Measurements from ENCODE around the gene SLC22A13.

SLC22A13 gene

DNA sequence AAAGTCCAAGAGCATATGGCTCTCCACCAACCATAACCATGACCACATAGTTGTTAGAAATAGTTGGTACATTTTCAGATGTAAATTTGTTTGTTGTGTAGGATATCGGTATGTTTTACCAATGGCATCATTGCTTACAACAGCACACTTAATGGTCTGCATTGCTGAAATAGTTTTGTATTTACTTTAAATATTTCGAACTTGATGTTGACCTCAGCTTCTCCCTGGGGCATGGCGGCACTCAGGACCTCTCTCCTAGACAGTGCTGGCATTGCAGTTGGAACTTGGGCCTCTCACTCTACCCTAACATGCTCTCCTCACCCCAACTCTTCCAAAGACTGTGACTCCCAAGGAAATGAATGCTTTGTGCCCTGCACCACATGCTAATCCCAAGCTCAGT lies 5.0 kb downstream of the SLC22A13 start:
- no peak for DNase-seq (ENCODE audit: low read depth)
- TF ChIP-seq, protein P1, sequence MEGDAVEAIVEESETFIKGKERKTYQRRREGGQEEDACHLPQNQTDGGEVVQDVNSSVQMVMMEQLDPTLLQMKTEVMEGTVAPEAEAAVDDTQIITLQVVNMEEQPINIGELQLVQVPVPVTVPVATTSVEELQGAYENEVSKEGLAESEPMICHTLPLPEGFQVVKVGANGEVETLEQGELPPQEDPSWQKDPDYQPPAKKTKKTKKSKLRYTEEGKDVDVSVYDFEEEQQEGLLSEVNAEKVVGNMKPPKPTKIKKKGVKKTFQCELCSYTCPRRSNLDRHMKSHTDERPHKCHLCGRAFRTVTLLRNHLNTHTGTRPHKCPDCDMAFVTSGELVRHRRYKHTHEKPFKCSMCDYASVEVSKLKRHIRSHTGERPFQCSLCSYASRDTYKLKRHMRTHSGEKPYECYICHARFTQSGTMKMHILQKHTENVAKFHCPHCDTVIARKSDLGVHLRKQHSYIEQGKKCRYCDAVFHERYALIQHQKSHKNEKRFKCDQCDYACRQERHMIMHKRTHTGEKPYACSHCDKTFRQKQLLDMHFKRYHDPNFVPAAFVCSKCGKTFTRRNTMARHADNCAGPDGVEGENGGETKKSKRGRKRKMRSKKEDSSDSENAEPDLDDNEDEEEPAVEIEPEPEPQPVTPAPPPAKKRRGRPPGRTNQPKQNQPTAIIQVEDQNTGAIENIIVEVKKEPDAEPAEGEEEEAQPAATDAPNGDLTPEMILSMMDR (IDR thresholded peaks at IDR 0.05; ENCODE audit: control insufficient read depth, extremely low read depth, insufficient read depth), result no peak
- H3K4me3 ChIP-seq (ENCODE audit: low read depth, low read length), result no peak overlapping the region

DNA sequence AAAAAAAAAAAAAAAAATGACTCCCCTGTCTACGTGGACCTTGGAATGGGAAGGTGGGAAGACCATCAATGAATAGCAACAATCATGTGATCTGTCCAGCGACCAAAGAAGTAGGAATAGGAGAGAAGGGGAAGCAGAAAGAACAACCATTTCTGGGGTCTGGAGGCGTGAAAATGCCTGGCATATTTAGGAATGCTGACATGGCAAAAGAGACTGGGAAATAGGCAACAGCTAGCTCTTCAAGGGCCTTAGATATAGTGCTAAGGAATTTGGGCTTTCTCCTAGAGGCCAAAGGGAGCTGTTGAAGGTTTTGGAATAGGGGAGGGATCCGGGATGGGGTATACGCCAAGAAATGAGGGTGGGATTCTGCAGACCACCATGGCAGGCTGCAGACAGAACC lies 5.9 kb downstream of the SLC22A13 start:
- DNase-seq (ENCODE audit: low read depth), result no peak
- TF ChIP-seq, protein P1 (IDR thresholded peaks at IDR 0.05; ENCODE audit: control insufficient read depth, extremely low read depth, insufficient read depth), result no peak
- no peak overlapping the region for H3K4me3 ChIP-seq (ENCODE audit: low read depth, low read length)

DNA sequence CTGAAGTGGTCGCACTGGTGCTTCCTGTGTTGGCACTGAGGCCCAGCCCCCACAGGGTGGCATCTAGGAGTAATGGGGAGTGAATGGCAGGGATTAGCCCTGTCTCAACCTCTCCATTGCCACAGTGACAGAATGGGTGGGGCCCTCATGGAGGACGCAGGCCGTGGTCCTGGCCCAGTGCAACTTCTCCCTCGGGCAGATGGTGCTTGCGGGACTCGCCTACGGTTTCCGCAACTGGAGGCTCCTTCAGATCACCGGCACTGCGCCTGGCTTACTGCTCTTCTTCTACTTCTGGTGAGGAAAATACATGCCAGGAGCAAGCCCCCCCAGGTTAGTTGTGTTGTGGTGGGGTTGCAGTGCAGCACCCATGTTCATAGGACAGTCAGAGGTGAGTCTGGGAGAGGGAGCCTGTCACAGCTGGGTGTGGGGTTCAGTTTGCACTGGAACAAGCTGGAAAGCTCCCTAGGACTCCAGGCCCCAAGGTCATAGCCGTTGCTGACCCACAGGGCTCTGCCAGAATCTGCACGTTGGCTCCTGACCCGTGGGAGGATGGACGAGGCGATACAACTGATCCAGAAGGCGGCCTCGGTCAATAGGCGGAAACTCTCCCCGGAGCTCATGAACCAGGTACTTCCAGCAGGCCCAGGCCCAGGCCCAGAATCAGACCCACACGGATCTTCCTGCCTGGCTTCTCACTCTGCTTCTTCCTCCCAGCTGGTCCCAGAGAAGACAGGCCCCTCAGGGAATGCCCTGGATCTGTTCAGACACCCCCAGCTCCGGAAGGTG lies 9.4 kb downstream of the SLC22A13 start:
- DNase-seq (ENCODE audit: low read depth), result no peak
- H3K4me3 ChIP-seq (ENCODE audit: low read depth, low read length), result no peak overlapping the region
- TF ChIP-seq, protein P1 (IDR thresholded peaks at IDR 0.05; ENCODE audit: control insufficient read depth, extremely low read depth, insufficient read depth), result no peak

DNA sequence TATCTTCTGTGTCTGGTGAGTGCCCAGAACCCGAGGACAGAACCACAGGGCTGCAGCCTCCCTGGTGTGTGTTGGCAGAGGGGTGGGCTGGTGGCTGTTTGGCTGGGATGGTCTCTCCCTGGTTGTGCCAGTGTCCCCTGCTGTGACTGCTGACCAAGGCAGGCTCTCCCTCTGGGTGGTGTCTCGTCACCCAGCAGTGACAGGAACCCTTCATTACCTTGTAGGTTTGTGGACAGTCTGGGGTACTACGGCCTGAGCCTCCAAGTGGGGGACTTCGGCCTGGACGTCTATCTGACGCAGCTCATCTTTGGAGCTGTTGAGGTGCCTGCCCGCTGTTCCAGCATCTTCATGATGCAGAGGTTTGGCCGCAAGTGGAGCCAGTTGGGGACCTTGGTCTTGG lies 10.0 kb downstream of the SLC22A13 start:
- TF ChIP-seq, protein P1 (IDR thresholded peaks at IDR 0.05; ENCODE audit: control insufficient read depth, extremely low read depth, insufficient read depth), result no peak
- H3K4me3 ChIP-seq (ENCODE audit: low read depth, low read length), result no peak overlapping the region
- DNase-seq (ENCODE audit: low read depth), result no peak

DNA sequence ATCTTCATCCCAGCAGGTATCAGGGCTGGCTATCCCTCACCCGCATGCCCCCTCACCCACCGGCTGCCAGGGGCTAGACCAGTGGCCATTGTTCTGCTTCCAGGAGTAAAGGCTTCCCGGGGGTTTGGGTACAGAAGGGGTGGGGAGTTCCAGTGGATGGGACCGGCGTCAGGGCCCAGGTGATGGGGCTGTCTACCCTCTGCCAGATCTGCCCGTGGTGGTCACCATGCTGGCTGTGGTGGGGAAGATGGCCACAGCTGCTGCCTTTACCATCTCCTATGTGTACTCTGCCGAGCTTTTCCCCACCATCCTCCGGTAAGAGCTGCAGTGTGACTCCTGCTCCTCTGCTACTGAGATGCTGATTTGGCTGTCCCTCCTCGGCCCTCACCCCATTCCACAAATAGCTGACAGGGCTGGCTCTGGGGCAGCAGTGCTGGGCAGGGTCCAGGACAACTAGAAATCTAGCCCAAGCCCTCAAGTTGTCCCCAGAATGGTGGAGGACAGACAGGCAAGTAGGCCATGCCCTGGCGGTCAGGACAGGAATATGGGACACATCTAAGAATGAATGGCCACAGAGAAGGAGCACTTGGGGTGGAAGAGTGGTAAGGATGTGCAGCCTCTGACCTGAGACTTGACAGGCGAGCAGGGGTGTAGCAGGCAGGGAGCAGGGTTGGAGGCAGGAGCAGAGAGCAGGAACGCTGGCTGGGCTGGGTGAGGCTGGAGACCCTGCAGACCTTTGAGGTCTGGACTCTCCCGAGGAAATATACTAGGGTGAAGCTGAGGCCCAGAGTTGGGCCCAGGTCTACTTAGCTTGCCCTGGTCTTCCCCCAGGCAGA lies 10.7 kb downstream of the SLC22A13 start:
- no peak overlapping the region for H3K4me3 ChIP-seq (ENCODE audit: low read depth, low read length)
- TF ChIP-seq, protein P1 (IDR thresholded peaks at IDR 0.05; ENCODE audit: control insufficient read depth, extremely low read depth, insufficient read depth), result no peak
- DNase-seq (ENCODE audit: low read depth), result no peak

DNA sequence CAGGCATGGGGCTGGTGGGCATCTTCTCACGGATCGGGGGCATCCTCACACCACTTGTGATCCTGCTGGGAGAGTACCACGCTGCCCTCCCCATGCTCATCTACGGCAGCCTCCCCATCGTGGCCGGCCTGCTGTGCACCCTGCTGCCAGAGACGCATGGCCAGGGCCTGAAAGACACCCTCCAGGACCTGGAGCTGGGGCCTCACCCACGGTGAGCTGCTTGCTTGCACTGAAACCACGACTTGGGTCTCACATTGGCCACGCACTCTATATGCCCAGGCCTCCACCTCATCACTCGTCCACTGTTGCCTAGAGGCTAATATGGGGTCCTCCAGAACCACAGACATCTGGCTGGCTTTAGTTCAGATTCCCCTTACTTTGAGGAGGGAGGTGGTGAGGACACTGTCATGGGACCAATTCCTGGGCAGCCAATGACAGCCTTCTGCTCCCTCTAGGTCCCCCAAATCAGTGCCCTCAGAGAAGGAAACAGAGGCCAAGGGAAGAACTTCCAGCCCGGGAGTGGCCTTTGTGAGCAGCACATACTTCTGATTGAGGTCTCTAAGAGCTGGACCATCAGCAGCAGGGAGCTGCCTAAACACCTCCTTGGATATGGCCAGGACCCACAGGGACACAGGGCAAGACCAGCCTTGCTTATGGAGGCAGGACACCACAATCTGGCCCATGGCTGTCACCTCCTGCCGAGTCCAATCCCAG lies 11.5 kb downstream of the SLC22A13 start:
- TF ChIP-seq, protein P1 (IDR thresholded peaks at IDR 0.05; ENCODE audit: control insufficient read depth, extremely low read depth, insufficient read depth), result no peak
- no peak overlapping the region for H3K4me3 ChIP-seq (ENCODE audit: low read depth, low read length)
- no peak for DNase-seq (ENCODE audit: low read depth)
